Neural cell (in vitro differentiated cells): ENCODE data around the gene ITGB6.

ENCODE experiments used
- EZH2 ChIP-seq: fragments of 200-600, 300-800 bp; shearing (Covaris generic), sonication (generic); IDR thresholded peaks from 2 replicates; pipeline ENCODE4 v1.6.1; 2014; ENCODE audit warnings: antibody characterized with exemption, low read length, borderline replicate concordance, mild to moderate bottlenecking; ENCODE audit not compliant: insufficient read depth, poor library complexity, severe bottlenecking
- TAF1 ChIP-seq: IDR thresholded peaks from 2 replicates; pipeline ENCODE4 v1.6.1; 2012; ENCODE audit warnings: low read depth
- TF ChIP-seq, protein P1 (sequence below): fragments of 450-650 bp; IDR thresholded peaks from 2 replicates; pipeline ENCODE4 v1.5.1; 2014; ENCODE audit warnings: antibody characterized with exemption, mild to moderate bottlenecking, moderate library complexity; ENCODE audit not compliant: poor library complexity, severe bottlenecking
- TF ChIP-seq, protein P2 (sequence below): IDR thresholded peaks from 2 replicates; pipeline ENCODE4 v1.6.1; 2012; ENCODE audit warnings: borderline replicate concordance

DNA sequence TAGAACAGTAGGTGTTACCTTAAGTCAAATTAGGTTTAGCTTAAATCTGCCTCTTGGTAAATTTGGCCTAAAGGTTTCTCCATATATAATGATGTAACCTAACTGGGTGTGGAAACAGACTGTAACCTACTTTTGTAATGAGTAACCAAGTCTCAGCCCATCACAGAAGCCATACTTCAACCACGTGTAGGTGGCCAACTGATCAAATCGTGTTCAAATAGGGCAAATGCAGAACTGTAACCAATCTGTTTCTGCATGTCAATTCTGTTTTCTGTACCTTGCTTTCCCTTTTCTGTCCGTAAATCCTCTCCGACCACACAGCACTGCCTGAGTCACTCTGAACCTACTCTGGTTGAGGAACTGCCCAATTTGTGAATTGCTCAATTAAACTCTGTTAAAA, 103.7 kb downstream of the ITGB6 start:
- TF ChIP-seq EZH2 (no peak), TAF1 (no peak)
- TF ChIP-seq, protein P1, sequence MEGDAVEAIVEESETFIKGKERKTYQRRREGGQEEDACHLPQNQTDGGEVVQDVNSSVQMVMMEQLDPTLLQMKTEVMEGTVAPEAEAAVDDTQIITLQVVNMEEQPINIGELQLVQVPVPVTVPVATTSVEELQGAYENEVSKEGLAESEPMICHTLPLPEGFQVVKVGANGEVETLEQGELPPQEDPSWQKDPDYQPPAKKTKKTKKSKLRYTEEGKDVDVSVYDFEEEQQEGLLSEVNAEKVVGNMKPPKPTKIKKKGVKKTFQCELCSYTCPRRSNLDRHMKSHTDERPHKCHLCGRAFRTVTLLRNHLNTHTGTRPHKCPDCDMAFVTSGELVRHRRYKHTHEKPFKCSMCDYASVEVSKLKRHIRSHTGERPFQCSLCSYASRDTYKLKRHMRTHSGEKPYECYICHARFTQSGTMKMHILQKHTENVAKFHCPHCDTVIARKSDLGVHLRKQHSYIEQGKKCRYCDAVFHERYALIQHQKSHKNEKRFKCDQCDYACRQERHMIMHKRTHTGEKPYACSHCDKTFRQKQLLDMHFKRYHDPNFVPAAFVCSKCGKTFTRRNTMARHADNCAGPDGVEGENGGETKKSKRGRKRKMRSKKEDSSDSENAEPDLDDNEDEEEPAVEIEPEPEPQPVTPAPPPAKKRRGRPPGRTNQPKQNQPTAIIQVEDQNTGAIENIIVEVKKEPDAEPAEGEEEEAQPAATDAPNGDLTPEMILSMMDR, result no peak
- TF ChIP-seq, protein P2, sequence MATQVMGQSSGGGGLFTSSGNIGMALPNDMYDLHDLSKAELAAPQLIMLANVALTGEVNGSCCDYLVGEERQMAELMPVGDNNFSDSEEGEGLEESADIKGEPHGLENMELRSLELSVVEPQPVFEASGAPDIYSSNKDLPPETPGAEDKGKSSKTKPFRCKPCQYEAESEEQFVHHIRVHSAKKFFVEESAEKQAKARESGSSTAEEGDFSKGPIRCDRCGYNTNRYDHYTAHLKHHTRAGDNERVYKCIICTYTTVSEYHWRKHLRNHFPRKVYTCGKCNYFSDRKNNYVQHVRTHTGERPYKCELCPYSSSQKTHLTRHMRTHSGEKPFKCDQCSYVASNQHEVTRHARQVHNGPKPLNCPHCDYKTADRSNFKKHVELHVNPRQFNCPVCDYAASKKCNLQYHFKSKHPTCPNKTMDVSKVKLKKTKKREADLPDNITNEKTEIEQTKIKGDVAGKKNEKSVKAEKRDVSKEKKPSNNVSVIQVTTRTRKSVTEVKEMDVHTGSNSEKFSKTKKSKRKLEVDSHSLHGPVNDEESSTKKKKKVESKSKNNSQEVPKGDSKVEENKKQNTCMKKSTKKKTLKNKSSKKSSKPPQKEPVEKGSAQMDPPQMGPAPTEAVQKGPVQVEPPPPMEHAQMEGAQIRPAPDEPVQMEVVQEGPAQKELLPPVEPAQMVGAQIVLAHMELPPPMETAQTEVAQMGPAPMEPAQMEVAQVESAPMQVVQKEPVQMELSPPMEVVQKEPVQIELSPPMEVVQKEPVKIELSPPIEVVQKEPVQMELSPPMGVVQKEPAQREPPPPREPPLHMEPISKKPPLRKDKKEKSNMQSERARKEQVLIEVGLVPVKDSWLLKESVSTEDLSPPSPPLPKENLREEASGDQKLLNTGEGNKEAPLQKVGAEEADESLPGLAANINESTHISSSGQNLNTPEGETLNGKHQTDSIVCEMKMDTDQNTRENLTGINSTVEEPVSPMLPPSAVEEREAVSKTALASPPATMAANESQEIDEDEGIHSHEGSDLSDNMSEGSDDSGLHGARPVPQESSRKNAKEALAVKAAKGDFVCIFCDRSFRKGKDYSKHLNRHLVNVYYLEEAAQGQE, result no peak
